ENCODE measurements around the gene SLC15A3.

DNA sequence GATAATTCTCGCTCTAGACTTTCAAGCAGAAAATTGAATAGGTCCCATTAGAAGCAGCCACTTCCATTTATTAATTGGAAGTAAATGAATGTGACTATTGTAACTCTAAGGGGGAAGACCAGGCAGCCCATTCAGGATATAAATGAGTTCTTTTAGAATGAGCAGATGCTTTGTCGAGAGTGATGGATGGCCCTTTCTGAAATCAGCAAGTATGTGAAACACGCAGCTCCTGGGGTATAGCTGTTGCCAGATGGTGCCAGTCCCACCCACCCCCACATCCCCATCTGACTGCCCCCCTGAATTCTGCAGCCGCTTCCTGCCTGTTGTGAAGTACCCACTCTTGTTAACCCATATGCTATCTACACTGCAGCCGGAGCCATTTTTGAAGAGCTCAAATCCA is 3.7 kb downstream of the SLC15A3 start:
- TF ChIP-seq CTCF (IDR thresholded peaks at IDR 0.05) (no peak), POLR2A (IDR thresholded peaks at IDR 0.05) (no peak)
